Activated CD4-positive, alpha-beta T cell treated with anti-CD3 and anti-CD28 coated beads, Interleukin-2, Interleukin-6, amounts not matched to agents 100 ng/mL and 50 ng/mL, durations not matched to agents 16 hours and 8 hours (primary cell): ENCODE measurements around the gene TBR1.

Source experiments
- DNase-seq: peaks from one replicate; pipeline ENCODE4 v3.0.0-alpha.2; 2020

Gene TBR1

DNA sequence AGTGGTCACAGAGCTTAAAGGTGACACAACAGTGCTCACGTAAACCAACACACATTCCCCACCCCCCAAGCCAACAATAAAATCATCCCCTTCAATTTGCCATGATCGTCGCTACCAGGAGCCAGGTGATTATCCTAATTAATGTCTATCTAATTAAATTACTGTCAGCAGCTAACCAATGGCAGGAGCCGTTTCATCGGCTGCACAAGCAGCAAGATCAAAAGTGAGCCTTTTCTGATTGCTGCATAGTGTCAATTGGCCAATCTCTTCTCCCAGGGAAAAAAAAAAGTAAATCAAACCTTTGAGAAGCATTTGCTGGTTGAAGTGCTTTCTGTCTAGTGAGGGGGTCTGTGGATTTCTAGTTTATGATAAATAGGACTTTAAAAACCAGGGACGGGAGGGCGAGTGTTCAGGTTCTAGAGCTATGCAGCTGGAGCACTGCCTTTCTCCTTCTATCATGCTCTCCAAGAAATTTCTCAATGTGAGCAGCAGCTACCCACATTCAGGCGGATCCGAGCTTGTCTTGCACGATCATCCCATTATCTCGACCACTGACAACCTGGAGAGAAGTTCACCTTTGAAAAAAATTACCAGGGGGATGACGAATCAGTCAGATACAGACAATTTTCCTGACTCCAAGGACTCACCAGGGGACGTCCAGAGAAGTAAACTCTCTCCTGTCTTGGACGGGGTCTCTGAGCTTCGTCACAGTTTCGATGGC lies at the start of gene TBR1:
Gene TBR1 (plus strand): TSS at position 311 of the 721 bp plus-strand sequence. CDS start 114 bp downstream, at position 425.
- no peak for DNase-seq

DNA sequence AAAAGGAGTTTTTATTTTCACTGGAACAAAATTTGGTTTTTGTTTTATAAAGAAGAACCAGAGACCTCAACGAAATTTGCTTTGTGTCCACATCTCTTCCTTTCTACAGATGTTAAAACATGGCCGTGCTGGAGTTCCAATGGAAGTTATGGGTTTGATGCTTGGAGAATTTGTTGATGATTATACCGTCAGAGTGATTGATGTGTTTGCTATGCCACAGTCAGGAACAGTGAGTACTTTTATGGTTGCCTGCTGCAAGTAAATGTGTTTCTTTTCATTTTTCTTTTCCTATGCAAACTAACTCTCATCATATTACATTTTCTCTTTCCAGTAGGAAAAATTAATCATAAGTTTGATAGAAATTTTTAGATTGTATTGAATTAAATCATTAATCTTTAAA lies 48.4 kb upstream of the TBR1 start:
- no peak for DNase-seq

- DNase-seq, result no peak
These were observed 46.8 kb upstream of the TBR1 start for GRCh38 chr2:161369311-161369710.

- DNase-seq, result no peak
These were observed 45.1 kb upstream of the TBR1 start for GRCh38 chr2:161370981-161371380.

DNA sequence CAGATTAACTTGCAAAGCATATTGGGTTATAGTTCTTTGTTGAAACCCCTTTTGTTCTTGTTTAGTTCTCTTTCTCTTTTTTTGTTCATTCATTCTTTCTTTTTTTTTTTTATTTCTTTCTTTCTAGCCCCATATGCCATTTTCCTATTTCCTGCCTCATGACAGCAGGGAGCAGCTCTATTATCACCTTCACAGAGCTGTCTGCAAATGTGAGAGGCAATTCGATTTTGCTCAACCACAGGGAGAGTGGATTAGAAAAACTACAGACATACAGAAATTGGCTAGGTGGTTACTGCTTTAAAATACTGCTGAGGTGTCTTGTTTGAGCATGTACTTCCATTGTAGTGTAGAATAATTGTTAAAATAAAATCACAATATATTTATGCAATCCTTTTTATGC lies 44.2 kb upstream of the TBR1 start:
- DNase-seq, result no peak

- no peak for DNase-seq
These were observed 42.2 kb upstream of the TBR1 start for GRCh38 chr2:161373942-161374341.

DNA sequence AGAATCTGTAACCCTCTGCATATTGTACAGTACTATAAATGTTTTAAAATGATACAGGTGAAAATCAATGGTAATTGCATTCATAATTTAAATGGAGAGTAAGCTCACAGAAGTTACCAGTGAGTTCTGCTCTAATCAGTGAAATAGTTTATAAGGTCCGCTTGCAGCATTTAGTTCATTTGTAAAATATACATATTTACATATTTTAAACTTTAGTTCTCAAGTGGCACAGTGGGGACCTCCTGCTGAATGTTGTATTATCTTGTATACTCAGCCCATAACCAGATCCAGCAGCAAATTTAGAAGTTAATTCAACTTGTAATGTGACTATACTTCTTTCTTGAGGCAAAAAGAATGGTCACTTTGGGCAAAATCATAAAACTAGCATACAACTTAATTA lies 41.7 kb upstream of the TBR1 start:
- DNase-seq, result no peak

- no peak for DNase-seq
These were observed 36.4 kb upstream of the TBR1 start for GRCh38 chr2:161379740-161380139.

DNA sequence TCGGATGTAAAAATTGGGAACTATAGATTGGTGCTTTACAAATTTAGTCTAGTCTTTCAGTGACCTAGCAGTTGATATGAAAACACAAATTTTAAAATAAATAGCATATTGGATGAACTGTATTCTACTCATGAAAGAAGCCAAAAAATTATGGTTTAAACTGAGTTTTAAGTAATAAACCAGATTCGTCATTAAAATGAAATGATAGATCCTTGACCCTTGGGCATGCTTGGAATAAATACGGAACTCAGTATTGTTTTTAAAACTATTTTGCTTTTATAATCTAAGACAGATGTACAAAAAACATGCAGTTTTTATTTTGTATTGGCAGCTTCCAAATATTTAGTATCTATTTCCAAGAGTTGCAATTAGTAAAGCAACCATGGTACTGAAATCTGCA lies 34.6 kb upstream of the TBR1 start:
- DNase-seq, result no peak

DNA sequence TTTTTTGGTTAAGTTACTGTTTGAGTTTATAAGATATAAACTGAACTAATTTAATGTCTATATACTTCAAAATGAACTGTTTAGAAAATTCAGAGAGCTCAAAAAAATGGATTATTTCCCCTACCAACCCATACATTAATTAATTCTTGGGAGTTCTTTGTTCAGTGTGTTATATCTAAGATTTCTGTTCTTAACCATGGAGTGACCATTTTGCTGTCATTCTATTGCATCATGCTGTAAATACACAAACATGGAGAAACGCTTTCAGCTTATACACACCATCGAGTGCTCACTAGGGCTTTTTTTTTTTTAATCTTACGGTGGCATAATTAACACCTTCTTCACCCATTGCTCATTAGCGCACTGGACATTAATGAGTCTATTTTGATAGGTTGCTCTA lies 33.4 kb upstream of the TBR1 start:
- no peak for DNase-seq

DNA sequence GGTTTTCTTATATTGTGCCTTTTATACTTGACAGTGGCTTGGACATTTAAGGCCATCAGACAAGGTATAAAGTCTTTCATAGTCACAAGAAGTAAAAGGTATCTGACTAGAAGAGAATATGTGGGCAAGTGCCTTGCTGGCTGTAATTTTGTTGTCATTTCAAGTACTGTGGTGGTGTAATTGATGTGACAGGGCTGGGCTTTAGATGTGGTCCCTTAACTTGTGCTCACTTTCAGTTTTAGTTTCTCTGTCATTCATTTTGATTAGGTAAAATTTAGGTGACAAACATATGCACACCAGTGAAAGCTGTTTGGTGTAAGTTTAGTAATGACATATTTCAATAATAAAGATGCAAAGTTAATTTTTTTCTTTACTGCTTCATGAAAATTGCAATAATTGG lies 31.2 kb upstream of the TBR1 start:
- DNase-seq, result peak; percentile 52

GRCh38 chr2:161386228-161386824 lies 29.8 kb upstream of the TBR1 start:
- no peak for DNase-seq

DNA sequence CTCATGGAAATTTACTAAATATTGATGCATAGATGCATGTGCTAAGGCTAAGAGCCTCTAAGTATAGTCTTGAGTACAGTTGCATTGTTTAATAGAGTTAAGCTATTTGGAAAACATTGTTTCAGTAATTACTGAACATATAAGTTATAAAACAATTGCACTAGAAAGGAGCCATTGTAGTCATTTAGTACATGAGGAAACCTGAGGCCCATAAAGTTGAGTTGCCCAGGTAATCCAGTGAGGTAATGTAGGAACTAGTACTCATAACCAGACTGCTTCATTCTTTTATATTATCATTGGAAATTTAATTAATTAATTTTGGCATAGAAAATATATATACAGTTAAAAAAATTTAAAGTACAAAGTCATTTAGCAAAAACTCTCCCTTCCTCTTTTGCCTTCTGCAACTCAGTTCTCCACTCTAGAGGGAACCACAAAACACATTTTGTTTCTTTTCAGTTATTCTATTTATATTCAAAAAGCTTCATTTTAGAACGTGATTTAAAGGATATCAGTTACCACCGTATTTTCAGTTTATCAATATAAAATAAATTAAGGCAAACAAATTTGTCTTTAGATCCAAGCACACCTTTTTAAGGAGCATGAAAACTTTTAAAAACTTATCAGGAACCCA lies 27.8 kb upstream of the TBR1 start:
- DNase-seq, result no peak

DNA sequence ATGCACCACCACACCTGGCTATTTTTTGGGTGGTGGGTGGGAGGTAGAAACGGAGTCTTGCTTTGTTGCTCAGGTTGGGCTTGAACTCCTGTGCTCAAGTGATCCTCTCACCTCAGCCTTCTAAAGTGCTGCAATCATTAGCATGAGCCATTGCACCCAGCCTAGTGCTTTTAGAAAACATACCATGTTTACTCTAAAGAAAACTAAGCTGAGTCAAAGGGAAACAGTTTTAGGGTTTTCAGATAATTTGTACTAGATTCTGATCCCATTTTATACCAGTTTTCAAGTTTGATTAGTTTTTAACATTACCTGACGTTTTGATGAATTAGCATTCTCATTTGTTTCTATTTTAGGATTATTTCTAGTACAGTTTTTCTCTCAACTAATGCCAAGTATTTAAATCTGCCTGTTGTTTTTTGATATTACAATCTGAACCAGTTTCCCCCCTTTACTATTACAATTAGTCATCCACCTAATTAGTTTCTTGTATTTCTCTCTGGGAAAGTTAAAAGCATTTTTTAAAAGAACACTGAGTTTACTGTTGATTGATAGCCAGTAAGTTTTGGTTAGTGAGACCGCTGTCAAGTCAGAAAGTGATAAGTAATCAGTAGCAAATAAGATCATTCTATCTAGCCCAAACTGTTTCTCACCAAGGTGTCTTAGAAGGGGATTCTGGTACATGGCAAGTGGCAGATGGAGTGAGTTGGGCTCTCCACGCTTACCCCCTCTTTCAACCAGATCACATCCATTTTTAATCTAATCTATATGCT lies 24.2 kb upstream of the TBR1 start:
- DNase-seq, result peak; percentile 40

DNA sequence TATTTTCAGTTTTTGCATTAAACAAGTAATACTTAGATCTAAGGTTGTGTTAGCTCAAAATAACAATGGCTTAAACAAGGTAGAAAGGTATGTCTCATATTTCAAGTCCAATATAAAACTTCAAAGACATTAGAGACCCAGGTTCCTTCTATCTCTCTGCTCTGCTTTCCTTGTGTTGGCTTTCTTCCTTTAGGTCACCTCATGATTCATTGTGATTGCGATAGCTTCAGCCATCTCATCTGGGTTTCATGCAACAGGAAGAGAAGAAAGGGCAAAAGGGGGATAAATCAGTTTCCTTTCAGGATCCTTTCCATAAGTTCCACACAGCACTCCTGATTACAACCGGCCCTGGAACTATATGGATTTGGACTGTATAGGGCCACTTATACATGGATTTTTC lies 16.0 kb upstream of the TBR1 start:
- DNase-seq, result no peak

DNA sequence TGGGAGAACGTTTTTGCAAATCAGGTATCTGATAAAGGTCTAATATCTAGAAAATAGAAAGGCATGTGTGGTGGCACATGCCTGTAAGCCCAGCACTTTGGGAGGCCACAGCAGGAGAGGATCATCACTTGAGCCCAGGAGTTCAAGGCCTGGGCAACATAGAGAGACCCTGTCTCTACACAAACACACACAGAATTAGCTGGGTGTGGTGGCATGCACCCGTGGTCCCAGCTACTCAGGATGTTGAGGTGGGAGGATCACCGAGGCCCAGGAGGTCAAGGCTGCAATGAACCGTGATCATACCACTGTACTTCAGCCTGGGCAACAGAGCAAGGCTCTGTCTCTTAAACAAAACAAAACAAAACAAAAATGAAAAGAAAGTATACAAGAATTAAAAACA lies 13.8 kb upstream of the TBR1 start:
- DNase-seq, result no peak

- no peak for DNase-seq
These were observed 9.8 kb upstream of the TBR1 start for GRCh38 chr2:161406316-161406715.

- no peak for DNase-seq
These were observed 8.5 kb upstream of the TBR1 start for GRCh38 chr2:161407597-161407996.

DNA sequence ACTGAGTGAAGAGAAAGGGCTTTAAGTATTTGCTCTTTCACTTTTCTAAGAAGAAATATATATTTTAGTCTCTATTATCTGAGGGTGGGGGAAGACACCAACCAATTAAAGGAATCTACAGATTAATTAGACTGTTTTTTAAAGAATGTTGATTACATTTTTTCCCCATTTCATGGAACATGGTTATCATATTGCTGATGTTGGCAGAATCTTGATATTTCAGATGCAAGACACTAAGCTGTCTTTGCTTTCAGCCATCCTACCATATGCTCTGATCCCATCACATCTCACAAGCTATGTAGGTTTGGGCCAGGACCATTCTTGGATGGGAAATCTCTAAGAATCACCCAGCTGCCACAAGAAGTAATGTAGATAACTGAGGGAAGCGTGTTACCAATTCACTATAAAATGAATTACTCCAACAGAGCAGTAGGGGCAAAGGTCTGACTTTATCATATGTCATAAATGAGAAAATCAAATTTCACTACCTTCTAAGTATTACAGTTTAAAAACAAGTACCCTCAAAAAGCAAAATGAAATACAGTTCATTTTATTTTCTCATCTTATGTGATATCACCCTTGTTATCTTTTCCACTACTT lies 6.7 kb upstream of the TBR1 start:
- no peak for DNase-seq

- DNase-seq, result no peak
These were observed 3.8 kb upstream of the TBR1 start for GRCh38 chr2:161412346-161412745.

DNA sequence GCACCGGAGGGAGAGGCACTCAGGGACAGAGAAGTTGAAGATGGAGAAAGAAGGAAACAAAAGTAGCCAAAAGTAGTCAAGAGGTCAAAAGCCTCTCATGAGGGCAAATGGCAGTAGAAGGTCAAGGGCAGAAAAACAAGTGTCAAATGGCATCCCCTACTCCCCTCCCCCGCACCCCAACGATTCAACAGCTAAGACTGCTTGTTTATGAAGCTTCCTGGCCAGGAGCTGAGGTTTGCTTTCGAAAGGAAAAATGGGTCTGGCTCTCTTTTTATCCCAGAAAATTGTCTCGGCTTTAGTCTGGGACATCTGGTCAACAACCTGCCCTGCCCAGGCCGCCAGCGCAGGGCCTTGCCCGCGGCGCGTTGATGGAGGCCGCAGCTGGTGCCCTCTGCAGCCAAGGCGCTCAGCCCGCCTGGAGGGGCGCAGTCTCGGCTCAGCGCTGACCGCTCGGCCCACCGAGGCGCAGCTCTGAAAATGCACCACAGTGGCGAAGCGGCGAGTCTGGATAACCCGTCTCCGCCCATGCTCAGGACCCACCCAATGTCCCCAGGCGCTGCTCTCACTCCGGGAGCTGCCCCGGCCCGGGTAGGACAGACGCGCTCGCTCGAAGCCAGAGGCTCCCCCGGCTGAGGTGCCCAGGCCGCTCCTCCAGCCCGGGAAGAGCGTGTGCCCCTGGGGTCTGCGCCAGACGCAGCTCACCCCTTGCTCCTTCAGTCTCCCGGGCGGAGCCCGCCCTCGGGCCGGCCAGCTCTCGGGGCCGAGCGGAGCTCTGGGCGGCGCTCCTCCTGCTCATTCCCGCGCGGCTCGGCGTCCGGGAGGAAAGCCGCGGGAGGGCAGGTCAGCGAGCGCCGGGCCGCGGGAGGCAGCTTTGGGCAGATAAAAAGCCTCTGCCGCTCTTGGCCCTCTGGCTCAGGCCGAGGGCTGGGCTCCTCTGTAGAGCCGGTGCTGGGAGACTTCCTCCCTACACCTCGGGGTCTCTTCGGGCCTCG lies 1.8 kb upstream of the TBR1 start:
- no peak for DNase-seq
